Caco-2 (cell line): Measurements from ENCODE around the gene ALOX5. TPM values are rescaled to one million over a fixed set of nuclear protein-coding genes. Genes with fewer than 3 reads are reported as not detected.
"Not testable (repeated sequence)": the region's sequence is repeated elsewhere in the genome, so short reads cannot be mapped to it uniquely, and the experiment has no call there.

Experiments used
- BruUV-seq: library from RNA; stranded (reverse); fragments of 400-500 nt; replicated peaks from 2 replicates; lab custom pipeline; 2021; lab: Mats Ljungman, UMichigan
- CTCF ChIA-PET: fragments of 300-600 bp; sonication (Branson Sonifier 250); formaldehyde crosslinking; loops from one replicate; lab custom pipeline; 2022; ENCODE audit warnings: antibody characterized with exemption; lab: Charles Lee
- POLR2A ChIA-PET: fragments of 300-600 bp; sonication (Branson Sonifier 250); formaldehyde crosslinking; loops from one replicate; lab custom pipeline; 2022; ENCODE audit warnings: antibody characterized with exemption; lab: Charles Lee
- DNase-seq, 2 experiments: peaks; one replicate each; pipeline versions ENCODE4 v3.0.0 to v3.0.0-alpha.2; 2020 to 2022
- H3K27me3 ChIP-seq: replicated peaks from 2 replicates; pipeline ENCODE4 v1.6.0; 2011; ENCODE audit warnings: low read length; ENCODE audit not compliant: control insufficient read depth, insufficient read depth
- H3K36me3 ChIP-seq: 2 replicates; pipeline ENCODE4 v1.5.1; 2011; ENCODE audit warnings: low read length; ENCODE audit not compliant: control insufficient read depth, insufficient read depth
- H3K4me1 ChIP-seq: fragments of 250-450 bp; sonication (Bioruptor Pico); 2 replicates; pipeline ENCODE4 v1.5.1; 2020; ENCODE audit warnings: mild to moderate bottlenecking
- H3K4me3 ChIP-seq: 2 replicates; pipeline ENCODE4 v1.5.1; 2011; ENCODE audit warnings: low read depth, mild to moderate bottlenecking, control low read depth, low read length
- H3K9me3 ChIP-seq: fragments of 250-450 bp; sonication (Bioruptor Pico); 2 replicates; pipeline ENCODE4 v1.5.1; 2020; ENCODE audit warnings: mild to moderate bottlenecking, moderate library complexity
- H3K27ac Mint-ChIP-seq: one replicate; pipeline ENCODE4 v1.8.0; 2022; ENCODE audit warnings: mixed read lengths; ENCODE audit not compliant: unreplicated experiment
- H3K27me3 Mint-ChIP-seq: one replicate; pipeline ENCODE4 v1.8.0; 2022; ENCODE audit warnings: mixed read lengths; ENCODE audit not compliant: insufficient read depth, unreplicated experiment
- H3K36me3 Mint-ChIP-seq: one replicate; pipeline ENCODE4 v1.8.0; 2022; ENCODE audit warnings: mild to moderate bottlenecking, mixed read lengths; ENCODE audit not compliant: insufficient read depth, unreplicated experiment
- H3K4me1 Mint-ChIP-seq: one replicate; pipeline ENCODE4 v1.8.0; 2022; ENCODE audit warnings: low read depth, mixed read lengths; ENCODE audit not compliant: unreplicated experiment
- H3K4me3 Mint-ChIP-seq: one replicate; pipeline ENCODE4 v1.8.0; 2022; ENCODE audit warnings: mild to moderate bottlenecking, moderate library complexity, mixed read lengths; ENCODE audit not compliant: unreplicated experiment
- H3K9me3 Mint-ChIP-seq: one replicate; pipeline ENCODE4 v1.8.0; 2022; ENCODE audit warnings: mixed read lengths; ENCODE audit not compliant: unreplicated experiment
- intact Hi-C: fragments of 100-400 bp; cut with micrococcal nuclease; formaldehyde crosslinking; loops from one replicate; pipeline ENCODE4 v1.10.0; 2022; ENCODE audit not compliant: unreplicated experiment
- total RNA-seq: library from RNA; stranded (reverse); gene quantifications from 2 replicates; pipeline ENCODE4 v1.2.3, GENCODE V29; 2022
- TF ChIP-seq, protein P1 (sequence below), 2 experiments: fragments of 200-600 bp in 1 of 2; IDR thresholded peaks; 1 replicate in 1 of 2; 2 replicates in 1 of 2; pipeline versions ENCODE4 v1.5.1 to v1.8.0; 2011 to 2022; ENCODE audit warnings: antibody characterized with exemption in 1 of 2, control low read depth in 1 of 2, inconsistent platforms in 1 of 2, low read depth in 1 of 2, low read length in 1 of 2, mild to moderate bottlenecking in 1 of 2, moderate library complexity in 1 of 2; ENCODE audit not compliant: insufficient read depth in 1 of 2, severe bottlenecking in 1 of 2, unreplicated experiment in 1 of 2

The ALOX5 gene
- total RNA-seq, 1 experiment from 2014 or later = not detected

DNA sequence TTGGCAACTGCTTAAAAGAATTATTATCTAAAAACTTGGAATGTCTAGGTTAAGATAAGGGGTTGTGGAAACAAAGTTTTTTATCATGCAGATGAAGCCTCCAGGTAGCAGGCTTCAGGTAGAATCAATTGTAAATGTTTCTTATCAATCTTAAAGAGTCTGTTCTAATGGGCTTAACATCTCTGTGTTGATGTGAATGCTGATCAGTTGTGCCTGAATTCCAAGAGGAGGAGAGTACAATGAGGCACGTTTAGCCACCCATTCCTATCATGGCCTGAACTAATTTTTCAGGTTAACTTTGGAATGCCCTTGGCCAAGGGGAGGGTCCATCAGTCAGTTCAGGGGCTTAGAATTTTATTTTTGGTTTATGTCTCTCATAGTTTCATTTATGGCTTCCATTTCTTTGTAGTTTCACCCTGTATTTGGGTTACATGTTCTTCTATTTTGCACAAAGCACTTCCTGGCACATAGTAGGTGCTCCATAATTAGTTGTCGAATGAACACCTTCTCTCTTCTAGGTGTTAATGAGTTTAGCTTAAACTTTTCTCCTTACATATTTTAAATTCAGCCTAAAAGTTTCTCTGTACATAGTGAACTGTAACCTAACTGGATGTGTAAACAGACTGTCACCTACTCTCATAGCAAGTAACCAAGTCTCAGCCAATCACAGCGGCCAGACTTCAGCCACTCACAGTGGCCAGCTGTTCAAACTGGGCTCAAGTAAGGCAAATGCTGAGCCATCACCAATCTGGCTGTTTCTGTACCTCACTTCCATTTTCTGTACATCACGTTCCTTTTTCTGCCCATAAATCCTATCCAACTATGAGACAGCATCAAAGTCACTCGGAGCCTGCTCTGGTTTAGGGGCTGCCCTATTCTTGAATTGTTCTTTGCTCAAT lies 34.7 kb downstream of the ALOX5 start:
- no peak overlapping the region for H3K27ac Mint-ChIP-seq
- Histone ChIP-seq H3K4me3 (no peak overlapping the region), H3K4me1 (0 out of 2 replicates have a peak, but pooled peaks cover 4% of the 10 kb centered on the region), H3K27me3 (no peaks in the 10 kb centered on the region), H3K9me3 (no peaks in the 10 kb centered on the region), H3K36me3 (no peaks in the 10 kb centered on the region)
- ChIA-PET POLR2A (no interaction called here), CTCF (no interaction called here)
- no TSS peak for BruUV-seq
- H3K9me3 Mint-ChIP-seq = no peaks in the 10 kb centered on the region
- peaks cover 11% of the 10 kb centered on the region for H3K4me1 Mint-ChIP-seq
- H3K36me3 Mint-ChIP-seq = no peaks in the 10 kb centered on the region
- DNase-seq = no peak
- H3K27me3 Mint-ChIP-seq = peaks cover 17% of the 10 kb centered on the region
- H3K4me3 Mint-ChIP-seq = no peak overlapping the region
- TF ChIP-seq, protein P1, sequence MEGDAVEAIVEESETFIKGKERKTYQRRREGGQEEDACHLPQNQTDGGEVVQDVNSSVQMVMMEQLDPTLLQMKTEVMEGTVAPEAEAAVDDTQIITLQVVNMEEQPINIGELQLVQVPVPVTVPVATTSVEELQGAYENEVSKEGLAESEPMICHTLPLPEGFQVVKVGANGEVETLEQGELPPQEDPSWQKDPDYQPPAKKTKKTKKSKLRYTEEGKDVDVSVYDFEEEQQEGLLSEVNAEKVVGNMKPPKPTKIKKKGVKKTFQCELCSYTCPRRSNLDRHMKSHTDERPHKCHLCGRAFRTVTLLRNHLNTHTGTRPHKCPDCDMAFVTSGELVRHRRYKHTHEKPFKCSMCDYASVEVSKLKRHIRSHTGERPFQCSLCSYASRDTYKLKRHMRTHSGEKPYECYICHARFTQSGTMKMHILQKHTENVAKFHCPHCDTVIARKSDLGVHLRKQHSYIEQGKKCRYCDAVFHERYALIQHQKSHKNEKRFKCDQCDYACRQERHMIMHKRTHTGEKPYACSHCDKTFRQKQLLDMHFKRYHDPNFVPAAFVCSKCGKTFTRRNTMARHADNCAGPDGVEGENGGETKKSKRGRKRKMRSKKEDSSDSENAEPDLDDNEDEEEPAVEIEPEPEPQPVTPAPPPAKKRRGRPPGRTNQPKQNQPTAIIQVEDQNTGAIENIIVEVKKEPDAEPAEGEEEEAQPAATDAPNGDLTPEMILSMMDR (IDR thresholded peaks at IDR 0.05; ENCODE audit: insufficient read depth in 1 of 2, low read depth in 1 of 2, low read length in 1 of 2, severe bottlenecking in 1 of 2, unreplicated experiment in 1 of 2) = no peak
- intact Hi-C loops = no loop called here

DNA sequence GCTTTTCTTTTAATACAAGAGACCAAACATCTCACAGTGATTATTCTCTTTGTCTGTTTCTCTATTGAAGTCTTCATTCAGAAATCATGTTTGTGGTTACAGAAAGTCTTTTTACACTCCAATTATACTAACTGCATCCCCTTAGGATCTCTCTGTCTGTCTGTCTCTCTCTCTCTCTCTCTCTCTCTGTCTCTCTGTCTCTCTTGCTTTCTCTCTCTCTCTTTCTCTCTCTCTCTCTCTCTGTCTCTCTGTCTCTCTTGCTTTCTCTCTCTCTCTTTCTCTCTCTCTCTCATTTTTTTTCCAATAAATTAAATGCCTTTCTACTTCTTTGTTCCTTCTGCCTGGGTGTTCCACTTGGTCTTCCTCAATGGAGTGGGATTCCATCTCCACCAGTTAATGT lies 35.3 kb downstream of the ALOX5 start:
- DNase-seq, H3K9me3 ChIP-seq, H3K9me3 Mint-ChIP-seq, H3K4me3 ChIP-seq, BruUV-seq, H3K4me1 ChIP-seq, H3K36me3 ChIP-seq, H3K27me3 ChIP-seq, H3K4me3 Mint-ChIP-seq, H3K36me3 Mint-ChIP-seq, CTCF ChIA-PET, H3K27ac Mint-ChIP-seq, POLR2A ChIA-PET, intact Hi-C loops: not testable (repeated sequence)
- Mint-ChIP-seq H3K27me3 (peaks cover 12% of the 10 kb centered on the region), H3K4me1 (peaks cover 11% of the 10 kb centered on the region)

DNA sequence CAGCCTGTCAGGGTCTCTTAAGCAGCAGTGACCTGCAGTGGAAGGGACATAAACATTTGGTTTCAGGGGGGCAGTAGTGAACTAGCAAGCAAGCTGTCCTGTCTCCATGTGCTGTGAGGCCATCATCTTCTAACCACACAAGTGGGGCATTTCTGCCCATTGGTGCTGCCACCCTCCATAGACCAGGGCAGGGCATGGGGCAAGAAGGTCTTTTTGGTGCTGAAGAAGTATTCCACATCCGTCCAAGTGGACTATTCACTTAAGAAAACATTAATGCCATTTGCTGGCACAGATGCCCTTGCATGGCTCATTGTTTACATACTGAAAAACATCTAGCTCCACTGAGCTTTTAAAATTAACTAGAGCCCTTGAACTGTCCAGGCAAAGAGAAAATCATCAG lies 35.8 kb downstream of the ALOX5 start:
- ChIA-PET POLR2A (no interaction called here), CTCF (no interaction called here)
- BruUV-seq = no TSS peak
- no peak overlapping the region for H3K4me3 ChIP-seq
- H3K4me1 Mint-ChIP-seq = peaks cover 11% of the 10 kb centered on the region
- DNase-seq = no peak
- no peaks in the 10 kb centered on the region for H3K36me3 Mint-ChIP-seq
- no peaks in the 10 kb centered on the region for H3K36me3 ChIP-seq
- no peaks in the 10 kb centered on the region for H3K9me3 Mint-ChIP-seq
- H3K4me1 ChIP-seq = 0 out of 2 replicates have a peak, but pooled peaks cover 4% of the 10 kb centered on the region
- H3K27me3 ChIP-seq = no peaks in the 10 kb centered on the region
- no peaks in the 10 kb centered on the region for H3K9me3 ChIP-seq
- no peak overlapping the region for H3K27ac Mint-ChIP-seq
- H3K27me3 Mint-ChIP-seq = peaks cover 12% of the 10 kb centered on the region
- TF ChIP-seq, protein P1 (IDR thresholded peaks at IDR 0.05; ENCODE audit: insufficient read depth in 1 of 2, low read depth in 1 of 2, low read length in 1 of 2, severe bottlenecking in 1 of 2, unreplicated experiment in 1 of 2) = no peak
- no peak overlapping the region for H3K4me3 Mint-ChIP-seq
- intact Hi-C loops = no loop called here
